GM12874 (cell line): Measurements from ENCODE around the gene CFAP157.

Source experiments
- TF ChIP-seq, protein P1 (sequence below): IDR thresholded peaks from 2 replicates; pipeline ENCODE4 v1.5.1; 2011; ENCODE audit warnings: low read depth, mild to moderate bottlenecking, control low read depth, low read length, moderate library complexity; ENCODE audit not compliant: insufficient read depth

CFAP157 gene

DNA sequence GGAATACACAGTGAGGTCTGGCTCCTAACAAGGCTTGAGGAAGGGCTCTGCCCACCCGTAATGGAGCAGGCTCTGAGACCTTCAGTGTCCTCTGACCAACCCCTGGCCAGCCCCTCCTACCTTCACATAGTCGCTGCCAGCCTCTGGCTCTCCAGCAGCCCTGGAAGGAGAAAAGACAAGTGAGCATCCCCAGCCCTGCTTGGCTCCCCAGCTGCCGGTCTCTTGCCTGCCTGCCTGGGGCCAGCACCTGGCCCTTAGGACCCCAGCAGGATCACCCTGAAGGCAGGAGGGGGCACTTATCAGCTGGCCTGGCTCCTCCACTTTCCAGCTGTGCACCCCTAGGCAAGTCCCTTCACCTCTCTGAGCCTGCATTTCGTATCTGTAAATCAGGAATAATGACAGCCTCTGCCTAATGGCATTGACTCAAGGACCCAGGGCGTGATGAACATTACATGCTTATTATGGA is 54.7 kb downstream of the CFAP157 start:
- TF ChIP-seq, protein P1, sequence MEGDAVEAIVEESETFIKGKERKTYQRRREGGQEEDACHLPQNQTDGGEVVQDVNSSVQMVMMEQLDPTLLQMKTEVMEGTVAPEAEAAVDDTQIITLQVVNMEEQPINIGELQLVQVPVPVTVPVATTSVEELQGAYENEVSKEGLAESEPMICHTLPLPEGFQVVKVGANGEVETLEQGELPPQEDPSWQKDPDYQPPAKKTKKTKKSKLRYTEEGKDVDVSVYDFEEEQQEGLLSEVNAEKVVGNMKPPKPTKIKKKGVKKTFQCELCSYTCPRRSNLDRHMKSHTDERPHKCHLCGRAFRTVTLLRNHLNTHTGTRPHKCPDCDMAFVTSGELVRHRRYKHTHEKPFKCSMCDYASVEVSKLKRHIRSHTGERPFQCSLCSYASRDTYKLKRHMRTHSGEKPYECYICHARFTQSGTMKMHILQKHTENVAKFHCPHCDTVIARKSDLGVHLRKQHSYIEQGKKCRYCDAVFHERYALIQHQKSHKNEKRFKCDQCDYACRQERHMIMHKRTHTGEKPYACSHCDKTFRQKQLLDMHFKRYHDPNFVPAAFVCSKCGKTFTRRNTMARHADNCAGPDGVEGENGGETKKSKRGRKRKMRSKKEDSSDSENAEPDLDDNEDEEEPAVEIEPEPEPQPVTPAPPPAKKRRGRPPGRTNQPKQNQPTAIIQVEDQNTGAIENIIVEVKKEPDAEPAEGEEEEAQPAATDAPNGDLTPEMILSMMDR: no peak

DNA sequence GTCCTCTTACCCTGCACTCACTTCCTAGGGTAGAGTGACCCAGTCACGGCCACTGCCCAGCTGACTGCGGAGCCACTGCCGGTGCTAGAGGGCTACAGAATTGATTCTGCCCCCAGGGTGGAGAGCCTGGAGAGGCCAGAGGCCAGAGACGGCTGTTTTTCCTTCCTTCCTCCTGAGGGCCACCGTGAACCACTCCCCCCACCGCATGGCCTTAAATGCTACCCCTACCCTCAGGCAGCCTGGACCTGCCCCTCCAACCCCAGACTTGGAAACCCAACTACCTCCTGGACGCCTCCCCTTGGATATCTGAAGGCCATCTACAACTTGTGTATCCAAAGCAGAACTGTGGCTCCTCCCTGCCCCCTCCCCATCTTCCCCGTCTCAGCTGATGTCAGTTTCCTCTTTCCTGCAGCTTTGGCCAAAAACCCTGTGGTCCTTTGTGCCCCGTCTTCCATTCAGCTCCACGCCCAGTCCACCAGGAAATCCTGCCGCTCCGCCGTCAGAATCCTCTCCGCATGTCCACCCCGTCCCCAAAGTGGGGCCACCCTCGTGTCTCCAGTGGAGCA is 55.4 kb downstream of the CFAP157 start:
- TF ChIP-seq, protein P1: no peak

DNA sequence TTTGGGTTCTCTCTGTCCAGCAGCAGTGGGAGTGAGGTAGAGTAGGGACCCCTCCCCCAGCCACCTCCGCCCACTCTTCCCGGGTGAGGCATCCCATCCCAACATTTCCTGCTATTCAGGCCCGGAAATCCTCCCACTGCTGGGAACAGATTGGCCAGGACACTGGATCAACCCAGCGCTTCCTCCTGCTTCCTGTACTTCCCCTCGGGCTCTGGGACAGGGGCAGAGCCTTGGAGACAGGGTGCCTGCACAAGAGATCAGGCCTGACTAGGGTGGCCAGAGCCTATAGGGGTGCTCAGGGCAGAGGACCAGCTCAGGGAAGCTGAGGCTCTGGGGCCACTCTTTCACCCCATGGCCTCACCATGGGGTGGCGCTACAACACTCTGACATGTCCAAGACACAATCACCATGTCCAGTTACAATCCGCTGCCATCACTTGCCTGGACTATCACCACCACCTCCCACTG is 57.2 kb downstream of the CFAP157 start:
- TF ChIP-seq, protein P1: peak; percentile 66

DNA sequence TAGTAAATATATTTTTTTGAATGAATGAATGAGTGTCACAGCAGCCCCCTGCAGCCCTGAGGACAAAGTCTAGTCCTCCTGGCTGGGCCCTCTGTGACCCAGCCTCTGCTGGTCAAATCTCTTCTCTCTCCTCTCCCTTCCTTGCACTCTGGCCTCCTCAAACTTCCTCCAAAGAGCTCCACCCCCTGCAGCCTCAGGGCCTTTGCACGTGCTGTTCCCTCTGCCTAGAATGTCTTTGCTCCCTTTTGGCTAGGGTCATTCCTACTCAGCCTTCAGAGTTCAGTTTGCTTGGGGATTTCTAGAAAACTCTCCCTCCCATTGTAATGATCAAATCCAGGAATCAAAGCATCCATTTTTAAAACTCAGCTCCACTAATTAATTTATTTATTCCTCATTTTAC is 58.6 kb downstream of the CFAP157 start:
- TF ChIP-seq, protein P1: no peak
